ENCODE data around the gene PRKAA1. TPM values are rescaled to one million over a fixed set of nuclear protein-coding genes. Genes with fewer than 3 reads are reported as not detected.
A peak's percentile ranks its signal among the peaks of the same experiment; 100 is the strongest.

PRKAA1 gene
- total and polyA plus RNA-seq, 2 of the 13 experiments (the other 11 are each of a cell fraction or from before 2014, with no cell fraction given), result 36.6 to 58.0 TPM

GRCh38 chr5:40798012-40798800 is at the start of gene PRKAA1 (continued):
- TF ChIP-seq ZNF577 (CRISPR knock-in tag; IDR thresholded peaks at IDR 0.05; ENCODE audit: borderline replicate concordance, low read depth) (no peak), NBN (conservative IDR thresholded peaks at IDR 0.05) (no peak), EED (CRISPR knock-in tag; IDR thresholded peaks at IDR 0.05) (no peak), ZNF263 (CRISPR knock-in tag; IDR thresholded peaks at IDR 0.05) (peak; percentile 43; the same call in 1 of the 2 replicates), ZNF18 (CRISPR knock-in tag; IDR thresholded peaks at IDR 0.05; ENCODE audit: insufficient replicate concordance) (no peak), NR2F2 (IDR thresholded peaks at IDR 0.05; ENCODE audit: borderline replicate concordance, low read depth) (no peak), AFF4 (CRISPR knock-in tag; IDR thresholded peaks at IDR 0.05) (0 out of 2 replicates have a peak, but pooled peaks have one; percentile 38), GATA4 (IDR thresholded peaks at IDR 0.05; ENCODE audit: borderline replicate concordance, low read depth) (no peak), ZNF552 (CRISPR knock-in tag; IDR thresholded peaks at IDR 0.05; ENCODE audit: borderline replicate concordance) (no peak; the same call in 1 of the 2 replicates), THYN1 (CRISPR knock-in tag; IDR thresholded peaks at IDR 0.05; ENCODE audit: borderline replicate concordance, low read depth) (no peak), MXD1 (CRISPR knock-in tag; IDR thresholded peaks at IDR 0.05) (0 out of 2 replicates have a peak, but pooled peaks have one; percentile 29), FIP1L1 (IDR thresholded peaks at IDR 0.05; ENCODE audit: borderline replicate concordance, insufficient read depth, low read depth, low read length) (no peak), ZBTB44 (CRISPR knock-in tag; IDR thresholded peaks at IDR 0.05) (no peak), ZBTB42 (CRISPR knock-in tag; IDR thresholded peaks at IDR 0.05) (no peak), ZNF709 (CRISPR knock-in tag; IDR thresholded peaks at IDR 0.05) (0 out of 2 replicates have a peak, but pooled peaks have one; percentile 35), ZBTB20 (CRISPR knock-in tag; IDR thresholded peaks at IDR 0.05; ENCODE audit: borderline replicate concordance, low read depth) (no peak), SMAD9 (CRISPR knock-in tag; IDR thresholded peaks at IDR 0.05) (no peak), SP5 (CRISPR knock-in tag; IDR thresholded peaks at IDR 0.05; ENCODE audit: borderline replicate concordance, low read depth) (peak; percentile 37; the same call in 1 of the 2 replicates), GATAD2A (CRISPR knock-in tag; IDR thresholded peaks at IDR 0.05) (peak; percentile 24)
- TF ChIP-seq, protein P1, sequence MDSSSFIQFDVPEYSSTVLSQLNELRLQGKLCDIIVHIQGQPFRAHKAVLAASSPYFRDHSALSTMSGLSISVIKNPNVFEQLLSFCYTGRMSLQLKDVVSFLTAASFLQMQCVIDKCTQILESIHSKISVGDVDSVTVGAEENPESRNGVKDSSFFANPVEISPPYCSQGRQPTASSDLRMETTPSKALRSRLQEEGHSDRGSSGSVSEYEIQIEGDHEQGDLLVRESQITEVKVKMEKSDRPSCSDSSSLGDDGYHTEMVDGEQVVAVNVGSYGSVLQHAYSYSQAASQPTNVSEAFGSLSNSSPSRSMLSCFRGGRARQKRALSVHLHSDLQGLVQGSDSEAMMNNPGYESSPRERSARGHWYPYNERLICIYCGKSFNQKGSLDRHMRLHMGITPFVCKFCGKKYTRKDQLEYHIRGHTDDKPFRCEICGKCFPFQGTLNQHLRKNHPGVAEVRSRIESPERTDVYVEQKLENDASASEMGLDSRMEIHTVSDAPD (CRISPR knock-in tag; IDR thresholded peaks at IDR 0.05), result no peak

All from HepG2 (cell line).